ENCODE results near the gene PHF24. TPM values are rescaled to one million over a fixed set of nuclear protein-coding genes. Genes with fewer than 3 reads are reported as not detected.

Gene PHF24
- total RNA-seq, 4 donors from 2014 or later = 0.04 TPM; not detected in 3

GRCh38 chr9:34994900-34995669 lies 37.0 kb downstream of the PHF24 start:
- Histone ChIP-seq H3K4me3 (peak overlapping the region; percentile 58 to 73 (median 67)), H3K36me3 (peaks cover 2 to 22% of the 10 kb centered on the region in 2 donors), H3K27me3 (no peaks in the 10 kb centered on the region), H3K9me3 (no peaks in the 10 kb centered on the region), H3K4me1 (peaks cover 47 to 59% of the 10 kb centered on the region in 2 donors), H3K27ac (peak overlapping the region in 1 of 4 donors; percentile 93)
- TF ChIP-seq CTCF (IDR thresholded peaks at IDR 0.05 in 4 of 5, conservative IDR thresholded peaks at IDR 0.05 in 1 of 5) = no peak
- no peak for TF ChIP-seq POLR2A (IDR thresholded peaks at IDR 0.05)
- in situ Hi-C loops (cut with MboI; ENCODE audit: low sequenced_read_pairs in 4 of 4) (no loop called here), intact Hi-C loops (cut with DNase I; ENCODE audit: low total_unique reads) (loop anchor here (5.0 to 10.0 kb wide), 5 partner anchors 567 to 950 kb away; partner anchors contain the start of genes CCDC107, HINT2, RMRP and SIT1)
- ATAC-seq = peak; percentile 11 to 25
- peak; percentile 60 to 90 for DNase-seq

GRCh38 chr9:34995670-34996060 lies 37.6 kb downstream of the PHF24 start:
- Histone ChIP-seq H3K4me1 (peaks cover 47 to 60% of the 10 kb centered on the region in 2 donors), H3K36me3 (peaks cover 2 to 22% of the 10 kb centered on the region in 2 donors), H3K9me3 (no peaks in the 10 kb centered on the region), H3K4me3 (peak overlapping the region; percentile 58 to 73 (median 67)), H3K27me3 (no peaks in the 10 kb centered on the region), H3K27ac (peak overlapping the region in 1 of 4 donors; percentile 93)
- intact Hi-C loops (cut with DNase I; ENCODE audit: low total_unique reads) (loop anchor here (10.0 kb wide), 3 partner anchors 659 to 951 kb away; partner anchors contain the start of genes CCDC107, HINT2, RMRP and SIT1), in situ Hi-C loops (cut with MboI; ENCODE audit: low sequenced_read_pairs in 4 of 4) (no loop called here)
- no peak for TF ChIP-seq POLR2A (IDR thresholded peaks at IDR 0.05)
- TF ChIP-seq CTCF (IDR thresholded peaks at IDR 0.05 in 4 of 5, conservative IDR thresholded peaks at IDR 0.05 in 1 of 5) = no peak
- no peak for DNase-seq
- no peak for ATAC-seq

- in situ Hi-C loops (cut with MboI; ENCODE audit: low sequenced_read_pairs in 4 of 4) (no loop called here), intact Hi-C loops (cut with DNase I; ENCODE audit: low total_unique reads) (loop anchor here (10.0 kb wide), 3 partner anchors 658 to 952 kb away; partner anchors contain the start of genes CCDC107, HINT2, RMRP and SIT1)
- no peaks in the 10 kb centered on the region for H3K9me3 ChIP-seq
- no peak for DNase-seq
- no peak for TF ChIP-seq CTCF (IDR thresholded peaks at IDR 0.05 in 4 of 5, conservative IDR thresholded peaks at IDR 0.05 in 1 of 5)
- TF ChIP-seq POLR2A (IDR thresholded peaks at IDR 0.05) = no peak
- peak overlapping the region in 1 of 4 donors; percentile 93 for H3K27ac ChIP-seq
- no peaks in the 10 kb centered on the region for H3K27me3 ChIP-seq
- peaks cover 45 to 58% of the 10 kb centered on the region in 2 donors for H3K4me1 ChIP-seq
- peak overlapping the region; percentile 58 to 73 (median 67) for H3K4me3 ChIP-seq
- no peak for ATAC-seq
- peaks cover 2 to 22% of the 10 kb centered on the region in 2 donors for H3K36me3 ChIP-seq
Measured at GRCh38 chr9:34996181-34996904, 38.3 kb downstream of the PHF24 start.

- H3K9me3 ChIP-seq = no peaks in the 10 kb centered on the region
- peak overlapping the region in 1 of 4 donors; percentile 93 for H3K27ac ChIP-seq
- H3K4me3 ChIP-seq = peak overlapping the region in 3 of 4 donors; percentile 63 to 73 (median 71)
- H3K36me3 ChIP-seq = peaks cover 2 to 22% of the 10 kb centered on the region in 2 donors
- DNase-seq = no peak
- intact Hi-C loops (cut with DNase I; ENCODE audit: low total_unique reads) (loop anchor here (10.0 kb wide), 3 partner anchors 658 to 952 kb away; partner anchors contain the start of genes CCDC107, HINT2, RMRP and SIT1), in situ Hi-C loops (cut with MboI; ENCODE audit: low sequenced_read_pairs in 4 of 4) (no loop called here)
- H3K27me3 ChIP-seq = no peaks in the 10 kb centered on the region
- no peak for ATAC-seq
- peaks cover 48 to 61% of the 10 kb centered on the region in 2 donors for H3K4me1 ChIP-seq
- no peak for TF ChIP-seq CTCF (IDR thresholded peaks at IDR 0.05 in 4 of 5, conservative IDR thresholded peaks at IDR 0.05 in 1 of 5)
Measured at GRCh38 chr9:34996905-34997279, 38.8 kb downstream of the PHF24 start.

Data from gastrocnemius medialis (tissue), 4 donors.